GM12878 (cell line): ENCODE data around the gene S100A4. TPM values are rescaled to one million over a fixed set of nuclear protein-coding genes. Genes with fewer than 3 reads are reported as not detected.

ENCODE experiments used
- ATAC-seq: fragments of 200-7000 bp; cut with Tn5 transposase; 3 replicates; pipeline ENCODE4 v1.9.1; 2020; ENCODE audit warnings: mild to moderate bottlenecking, moderate library complexity
- BruUV-seq: library from RNA; stranded (reverse); fragments of 400-500 nt; replicated peaks from 2 replicates; lab custom pipeline; 2021; lab: Mats Ljungman, UMichigan
- CTCF ChIA-PET: fragments of 300-600 bp; sonication (Branson Sonifier 250); formaldehyde crosslinking; extraction: SDS; loops from one replicate; lab custom pipeline; 2021; ENCODE audit warnings: inconsistent platforms; lab: Yijun Ruan, JAX
- POLR2A ChIA-PET: fragments of 350-600 bp; formaldehyde crosslinking; extraction: SDS; loops from one replicate; lab custom pipeline; 2021; ENCODE audit warnings: inconsistent platforms; lab: Charles Lee
- RAD21 ChIA-PET: fragments of 300-600 bp; sonication (Branson Sonifier 250); formaldehyde crosslinking; loops from one replicate; lab custom pipeline; 2023; ENCODE audit warnings: antibody characterized with exemption; ENCODE audit not compliant: unreplicated experiment; lab: Charles Lee
- SMC1A ChIA-PET: fragments of 300-600 bp; sonication (Branson Sonifier 250); formaldehyde crosslinking; loops from one replicate; lab custom pipeline; 2023; ENCODE audit not compliant: unreplicated experiment, uncharacterized antibody; lab: Charles Lee
- DNase-seq: peaks from one replicate; pipeline ENCODE4 v3.0.0-alpha.2; 2011; ENCODE audit warnings: low read depth, low spot score
- FAIRE-seq: peaks from 3 replicates; lab custom pipeline; 2011; peaks lifted over from hg19 to GRCh38; lab: Jason Lieb, UNC
- H2AFZ ChIP-seq: 2 replicates; pipeline ENCODE4 v1.6.0; 2011; ENCODE audit warnings: low read depth, low read length, control low read depth; ENCODE audit not compliant: control insufficient read depth
- H3K27ac ChIP-seq: 2 replicates; pipeline ENCODE4 v1.5.1; 2011; ENCODE audit warnings: control low read depth; ENCODE audit not compliant: control insufficient read depth, insufficient read depth
- H3K27me3 ChIP-seq, 2 experiments: replicated peaks in 1 of 2; 2 replicates each; pipeline versions ENCODE4 v1.6.0 to v1.6.1; 2011; ENCODE audit warnings: low read length in 1 of 2; ENCODE audit not compliant: control insufficient read depth in 2 of 2, insufficient read depth in 2 of 2
- H3K36me3 ChIP-seq, 2 experiments: 2 replicates each; pipeline ENCODE4 v1.5.1; 2011; ENCODE audit warnings: low read length in 1 of 2; ENCODE audit not compliant: control insufficient read depth in 2 of 2, insufficient read depth in 2 of 2
- H3K4me1 ChIP-seq: 2 replicates; pipeline ENCODE4 v1.6.1; 2011; ENCODE audit warnings: mild to moderate bottlenecking, low read length, moderate library complexity, mixed read lengths; ENCODE audit not compliant: control insufficient read depth, insufficient read depth
- H3K4me2 ChIP-seq: 2 replicates; pipeline ENCODE4 v1.6.0; 2011; ENCODE audit warnings: control low read depth; ENCODE audit not compliant: control insufficient read depth, insufficient read depth
- H3K4me3 ChIP-seq: fragments of 200-600 bp; sonication (generic); 2 replicates; pipeline ENCODE4 v1.5.1; 2016
- H3K79me2 ChIP-seq: 2 replicates; pipeline ENCODE4 v1.6.0; 2011; ENCODE audit warnings: low read length; ENCODE audit not compliant: control insufficient read depth, insufficient read depth
- H3K9ac ChIP-seq: 2 replicates; pipeline ENCODE4 v1.8.0; 2011; ENCODE audit warnings: low read length, control low read depth, mixed read lengths; ENCODE audit not compliant: control insufficient read depth, insufficient read depth
- H3K9me3 ChIP-seq: replicated peaks from 3 replicates; pipeline ENCODE4 v1.5.1; 2011; ENCODE audit warnings: mild to moderate bottlenecking, low read length; ENCODE audit not compliant: control insufficient read depth, insufficient read depth
- H4K20me1 ChIP-seq: 2 replicates; pipeline ENCODE4 v1.6.0; 2011; ENCODE audit not compliant: control insufficient read depth, insufficient read depth
- BHLHE40 ChIP-seq, 2 experiments: fragments of 450-650 bp in 1 of 2; IDR thresholded peaks; 2 replicates each; pipeline ENCODE4 v1.6.1; 2011 to 2017; ENCODE audit warnings: low read depth in 2 of 2, borderline replicate concordance in 1 of 2, improper control_type of control experiment in 1 of 2, low read length in 1 of 2, mild to moderate bottlenecking in 1 of 2
- CHD4 ChIP-seq: fragments of 200-600 bp; sonication (generic); IDR thresholded peaks from 2 replicates; pipeline ENCODE4 v1.6.1; 2016; ENCODE audit warnings: mild to moderate bottlenecking
- E4F1 ChIP-seq: fragments of 450-650 bp; IDR thresholded peaks from 2 replicates; pipeline ENCODE4 v1.6.1; 2018; ENCODE audit warnings: borderline replicate concordance, mild to moderate bottlenecking; ENCODE audit not compliant: partially characterized antibody
- MLLT1 ChIP-seq: fragments of 450-650 bp; IDR thresholded peaks from 2 replicates; pipeline ENCODE4 v1.6.1; 2016; ENCODE audit warnings: mild to moderate bottlenecking
- NFIC ChIP-seq: IDR thresholded peaks from 2 replicates; pipeline ENCODE4 v1.6.1; 2012; ENCODE audit warnings: low read depth, mild to moderate bottlenecking, inconsistent platforms, low read length, moderate library complexity
- PKNOX1 ChIP-seq: fragments of 450-650 bp; IDR thresholded peaks from 2 replicates; pipeline ENCODE4 v1.6.1; 2016; ENCODE audit warnings: mild to moderate bottlenecking
- REST ChIP-seq: IDR thresholded peaks from 2 replicates; pipeline ENCODE4 v1.6.1; 2012; ENCODE audit warnings: mild to moderate bottlenecking, low read depth, low read length
- STAT1 ChIP-seq: fragments of 450-650 bp; conservative IDR thresholded peaks from 2 replicates; pipeline ENCODE4 v1.6.1; 2014; ENCODE audit warnings: antibody characterized with exemption, mild to moderate bottlenecking
- ZNF274 ChIP-seq: IDR thresholded peaks from one replicate; pipeline ENCODE4 v1.8.0; 2011; ENCODE audit not compliant: insufficient read length, insufficient read depth
- WGBS: methylation state at CpG from one replicate; pipeline ENCODE4 v1.1.6; 2016; ENCODE audit warnings: low lambda C conversion rate; ENCODE audit not compliant: insufficient replicate concordance, insufficient coverage; ENCODE audit errors: missing lambda C conversion rate; 5-methylcytosine and 5-hydroxymethylcytosine counted together
- in situ Hi-C: fragments of 300-500 bp; cut with MboI; formaldehyde crosslinking; loops from 9 replicates; pipeline ENCODE4 v1.14.3; 2018; ENCODE audit warnings: mixed read lengths
- intact Hi-C: fragments of 100-400 bp; cut with micrococcal nuclease; formaldehyde crosslinking; loops from one replicate; pipeline ENCODE4 v1.14.2; 2022; ENCODE audit not compliant: unreplicated experiment
- polyA plus RNA-seq, 11 experiments: library from polyadenylated mRNA; depleted of rRNA in 4 of 11; unstranded in 6 of 11; stranded (reverse) in 5 of 11; fragments of >200 nt; fragmentation: Nextera tagmentation in 4 of 11; fragmentation: Illumina TruSeq in 1 of 11; extraction: Ambion mirVana in 4 of 11; extraction: Trizol in 1 of 11; gene quantifications; 1 replicate in 1 of 11; 2 replicates in 10 of 11; pipeline versions ENCODE4 v1.2.1 to v1.2.3, GENCODE V29; 2011 to 2016; ENCODE audit warnings: inconsistent platforms in 2 of 11, missing spikeins in 2 of 11, low read depth in 1 of 11
- total RNA-seq, 4 experiments: library from RNA; depleted of rRNA in 3 of 4; stranded (reverse); fragments of >200 nt in 3 of 4; fragmentation: Illumina TruSeq in 1 of 4; extraction: Trizol in 1 of 4; gene quantifications; 2 replicates each; pipeline versions ENCODE4 v1.2.1 to v1.2.3, GENCODE V29; 2013 to 2021

Gene S100A4
- total and polyA plus RNA-seq, 10 of the 15 experiments (the other 5 are each of a cell fraction or from before 2014, with no cell fraction given), result 4.3 to 104 (median 27.3) TPM

GRCh38 chr1:153519242-153519641 lies 26.4 kb downstream of the S100A4 start (continued):
- TF ChIP-seq REST (no peak), NFIC (no peak), PKNOX1 (no peak)

GRCh38 chr1:153515504-153516394 lies 29.9 kb downstream of the S100A4 start:
- H3K79me2 ChIP-seq, result no peaks in the 10 kb centered on the region
- in situ Hi-C loops, result no loop called here
- CTCF ChIA-PET, result interaction anchor here (0.6 to 4.5 kb wide), 7 partner anchors 11 to 102 kb away, joined by 3 to 31 read pairs (median 4); no protein-coding TSS in a partner anchor
- BruUV-seq, result no TSS peak
- RAD21 ChIA-PET, result interaction anchor here (1.0 to 1.8 kb wide), 3 partner anchors 50 to 56 kb away, joined by 3 to 8 read pairs (median 5); no protein-coding TSS in a partner anchor
- no peak overlapping the region for H3K4me2 ChIP-seq
- SMC1A ChIA-PET, result interaction anchor here (1.0 to 2.0 kb wide), 4 partner anchors 19 to 57 kb away, joined by 3 to 5 read pairs (median 4); partner anchors contain the start of gene S100A2
- no peaks in the 10 kb centered on the region for H3K27me3 ChIP-seq
- DNase-seq, result no peak
- no peak overlapping the region; the same call in 1 of the 2 replicates for H2AFZ ChIP-seq
- no peak overlapping the region for H3K9ac ChIP-seq
- no peak overlapping the region for H3K27ac ChIP-seq
- no peaks in the 10 kb centered on the region for H4K20me1 ChIP-seq
- H3K9me3 ChIP-seq, result no peaks in the 10 kb centered on the region
- H3K4me1 ChIP-seq, result no peaks in the 10 kb centered on the region
- no peaks in the 10 kb centered on the region for H3K36me3 ChIP-seq
- FAIRE-seq, result no peak
- 12% methylated on average over 8 of the region's 8 CpGs for WGBS
- no peak overlapping the region for H3K4me3 ChIP-seq
- POLR2A ChIA-PET, result no interaction called here
- intact Hi-C loops, result no loop called here
- no peak for ATAC-seq
- no peak for TF ChIP-seq E4F1
- no peak for TF ChIP-seq MLLT1
- TF ChIP-seq CHD4, result no peak
- TF ChIP-seq STAT1, result no peak
- TF ChIP-seq ZNF274, result no peak
- no peak for TF ChIP-seq BHLHE40 (IDR thresholded peaks at IDR 0.05; ENCODE audit: borderline replicate concordance in 1 of 2, low read depth in 2 of 2, low read length in 1 of 2)
